IMR-90 (cell line): ENCODE measurements around the gene EPN3. TPM values are rescaled to one million over a fixed set of nuclear protein-coding genes. Genes with fewer than 3 reads are reported as not detected.

Experiments used
- ATAC-seq: fragments of 200-7000 bp; cut with Tn5 transposase; 2 replicates; pipeline ENCODE4 v1.9.1; 2020; ENCODE audit warnings: low read depth, mild to moderate bottlenecking, moderate library complexity
- BruUV-seq: library from RNA; stranded (reverse); fragments of 400-500 nt; replicated peaks from 2 replicates; lab custom pipeline; 2021; lab: Mats Ljungman, UMichigan
- CTCF ChIA-PET: fragments of 300-600 bp; formaldehyde crosslinking; extraction: SDS; loops from one replicate; lab custom pipeline; 2021; ENCODE audit warnings: antibody characterized with exemption; lab: Yijun Ruan, JAX
- POLR2A ChIA-PET: fragments of 300-600 bp; sonication (Branson Sonifier 250); formaldehyde crosslinking; loops from one replicate; lab custom pipeline; 2022; ENCODE audit warnings: antibody characterized with exemption; ENCODE audit not compliant: unreplicated experiment; lab: Charles Lee
- DNase-seq: peaks from one replicate; pipeline ENCODE4 v3.0.0; 2013
- H2AFZ ChIP-seq: replicated peaks from 2 replicates; pipeline ENCODE3; 2013; ENCODE audit warnings: low read length, mild to moderate bottlenecking; ENCODE audit not compliant: poor library complexity
- H2AK5ac ChIP-seq: 2 replicates; pipeline ENCODE4 v1.6.1; 2013; ENCODE audit warnings: low read depth, low read length, inconsistent platforms
- H2AK9ac ChIP-seq: replicated peaks from 2 replicates; pipeline ENCODE3; 2013; ENCODE audit warnings: mild to moderate bottlenecking, low read depth, low read length, moderate library complexity; ENCODE audit not compliant: poor library complexity
- H2BK120ac ChIP-seq: 2 replicates; pipeline ENCODE4 v1.6.1; 2013; ENCODE audit warnings: low read depth, low read length, inconsistent platforms
- H2BK15ac ChIP-seq: 3 replicates; pipeline ENCODE4 v1.6.1; 2013; ENCODE audit warnings: low read depth, low read length, inconsistent platforms
- H2BK20ac ChIP-seq: 2 replicates; pipeline ENCODE4 v1.6.1; 2013; ENCODE audit warnings: low read depth, mild to moderate bottlenecking, inconsistent platforms, low read length, moderate library complexity
- H2BK5ac ChIP-seq: 2 replicates; pipeline ENCODE4 v1.6.1; 2013; ENCODE audit warnings: mild to moderate bottlenecking, low read depth, low read length, inconsistent platforms; ENCODE audit not compliant: poor library complexity, severe bottlenecking
- H3K14ac ChIP-seq: replicated peaks from 2 replicates; pipeline ENCODE4 v1.6.1; 2013; ENCODE audit warnings: low read depth, low read length, inconsistent platforms
- H3K18ac ChIP-seq: 2 replicates; pipeline ENCODE4 v1.6.1; 2013; ENCODE audit warnings: low read depth, low read length, control low read depth
- H3K23ac ChIP-seq: 2 replicates; pipeline ENCODE4 v1.6.1; 2013; ENCODE audit warnings: low read depth, low read length, inconsistent platforms
- H3K27ac ChIP-seq: 2 replicates; pipeline ENCODE4 v1.5.1; 2013; ENCODE audit warnings: mild to moderate bottlenecking, control low read depth, low read length; ENCODE audit not compliant: insufficient read depth
- H3K27me3 ChIP-seq: 2 replicates; pipeline ENCODE4 v1.6.1; 2013; ENCODE audit warnings: low read length; ENCODE audit not compliant: control insufficient read depth, insufficient read depth
- H3K36me3 ChIP-seq: 2 replicates; pipeline ENCODE4 v1.6.1; 2013; ENCODE audit warnings: low read length, mixed read lengths; ENCODE audit not compliant: control insufficient read depth, insufficient read depth
- H3K4ac ChIP-seq: 2 replicates; pipeline ENCODE4 v1.6.1; 2013; ENCODE audit warnings: low read depth, low read length, inconsistent platforms
- H3K4me1 ChIP-seq: 2 replicates; pipeline ENCODE4 v1.6.1; 2013; ENCODE audit warnings: low read length, mixed read lengths; ENCODE audit not compliant: control insufficient read depth, insufficient read depth
- H3K4me2 ChIP-seq: 2 replicates; pipeline ENCODE4 v1.6.1; 2013; ENCODE audit warnings: low read depth, mild to moderate bottlenecking, control low read depth, low read length, moderate library complexity
- H3K4me3 ChIP-seq: 2 replicates; pipeline ENCODE4 v1.5.1; 2013; ENCODE audit warnings: low read depth, mild to moderate bottlenecking, control low read depth, low read length, moderate library complexity; ENCODE audit not compliant: insufficient read depth
- H3K56ac ChIP-seq: 2 replicates; pipeline ENCODE4 v1.6.1; 2013; ENCODE audit warnings: low read length, inconsistent platforms; ENCODE audit not compliant: insufficient read depth; ENCODE audit errors: extremely low read depth
- H3K79me1 ChIP-seq, 2 experiments: 2 replicates each; pipeline ENCODE4 v1.6.1; 2013; ENCODE audit warnings: low read length in 2 of 2, inconsistent platforms in 1 of 2, low read depth in 1 of 2
- H3K9ac ChIP-seq: 2 replicates; pipeline ENCODE4 v1.6.1; 2013; ENCODE audit warnings: low read depth, low read length, control low read depth
- H3K9me1 ChIP-seq: 2 replicates; pipeline ENCODE4 v1.6.1; 2013; ENCODE audit warnings: low read length, inconsistent platforms; ENCODE audit not compliant: insufficient read depth
- H3K9me3 ChIP-seq: 2 replicates; pipeline ENCODE4 v1.6.1; 2013; ENCODE audit warnings: low read length; ENCODE audit not compliant: control insufficient read depth, insufficient read depth
- H4K20me1 ChIP-seq: 2 replicates; pipeline ENCODE4 v1.6.1; 2013; ENCODE audit warnings: low read length, inconsistent platforms; ENCODE audit not compliant: insufficient read depth
- H4K5ac ChIP-seq: 2 replicates; pipeline ENCODE4 v1.6.1; 2013; ENCODE audit warnings: mild to moderate bottlenecking, low read depth, low read length, control low read depth
- H4K8ac ChIP-seq, 2 experiments: 2 replicates each; pipeline ENCODE4 v1.6.1; 2013; ENCODE audit warnings: low read depth in 2 of 2, low read length in 2 of 2, control low read depth in 1 of 2, inconsistent platforms in 1 of 2
- H4K91ac ChIP-seq: 2 replicates; pipeline ENCODE4 v1.6.1; 2013; ENCODE audit warnings: low read depth, low read length, inconsistent platforms; ENCODE audit not compliant: insufficient read depth
- CEBPB ChIP-seq: IDR thresholded peaks from 2 replicates; pipeline ENCODE4 v1.6.1; 2012; ENCODE audit warnings: low read depth, low read length, improper control_type of control experiment
- CHD1 ChIP-seq: IDR thresholded peaks from 2 replicates; pipeline ENCODE4 v1.6.1; 2012; ENCODE audit warnings: low read depth, low read length, improper control_type of control experiment
- CTCF ChIP-seq: conservative IDR thresholded peaks from 2 replicates; pipeline ENCODE4 v1.5.1; 2012; ENCODE audit warnings: mild to moderate bottlenecking, low read depth, low read length, improper control_type of control experiment
- MAFK ChIP-seq: IDR thresholded peaks from 2 replicates; pipeline ENCODE4 v1.6.1; 2012; ENCODE audit warnings: low read depth, low read length, improper control_type of control experiment
- NFE2L2 ChIP-seq: fragments of 150-350 bp; IDR thresholded peaks from 2 replicates; pipeline ENCODE4 v1.6.1; 2016; ENCODE audit warnings: low read depth, mild to moderate bottlenecking, low read length
- WGBS, 2 experiments: methylation state at CpG; one replicate each; pipeline versions ENCODE4 v1.1.5 to v1.1.7; 2013; ENCODE audit warnings: missing lambda C conversion rate in 2 of 2; ENCODE audit not compliant: insufficient read length in 1 of 2; ENCODE audit errors: extremely low coverage in 2 of 2; 5-methylcytosine and 5-hydroxymethylcytosine counted together
- dilution Hi-C: fragments of 300-500 bp; cut with HindIII; formaldehyde crosslinking; loops from one replicate; pipeline ENCODE4 v1.14.3; 2018; ENCODE audit warnings: low sequenced_read_pairs; ENCODE audit not compliant: unreplicated experiment
- in situ Hi-C: fragments of 300-500 bp; cut with MboI; formaldehyde crosslinking; loops from 3 replicates; pipeline ENCODE4 v1.14.3; 2019; ENCODE audit warnings: low sequenced_read_pairs, inconsistent platforms, mixed read lengths
- intact Hi-C: fragments of 100-400 bp; cut with micrococcal nuclease; formaldehyde crosslinking; loops from 2 replicates; pipeline ENCODE4 v1.10.0; 2022
- polyA plus RNA-seq, 3 experiments: library from polyadenylated mRNA; depleted of rRNA; stranded (reverse); fragments of >200 nt; gene quantifications; 2 replicates each; pipeline ENCODE4 v1.2.3, GENCODE V29; 2012; ENCODE audit warnings: low replicate concordance in 1 of 3
- total RNA-seq: library from RNA; depleted of rRNA; stranded (reverse); fragments of >200 nt; gene quantifications from 2 replicates; pipeline ENCODE4 v1.2.3, GENCODE V29; 2012

The EPN3 gene
- total and polyA plus RNA-seq, 2 of the 4 experiments (the other 2 are of a cell fraction): 0.09 TPM; not detected in 1

- peaks cover 11% of the 10 kb centered on the region for H3K27me3 ChIP-seq
- H4K5ac ChIP-seq: no peak overlapping the region
- POLR2A ChIA-PET: no interaction called here
- H3K4ac ChIP-seq: no peak overlapping the region
- no peak overlapping the region for H4K91ac ChIP-seq
- no peak overlapping the region for H3K14ac ChIP-seq
- H3K9me1 ChIP-seq: no peaks in the 10 kb centered on the region
- no peak overlapping the region for H3K27ac ChIP-seq
- ATAC-seq (no peak), DNase-seq (no peak)
- no peak overlapping the region for H2BK15ac ChIP-seq
- H2BK5ac ChIP-seq: no peak overlapping the region
- WGBS, 2 experiments: 80% methylated on average over 1 of the region's 8 CpGs; no CpG with 5 or more reads in 1 of the 2 experiments
- H3K23ac ChIP-seq: no peak overlapping the region
- TF ChIP-seq MAFK: no peak
- TF ChIP-seq NFE2L2: no peak
- no peak for TF ChIP-seq CEBPB
- no peak for TF ChIP-seq CHD1
- TF ChIP-seq CTCF: no peak
- H3K4me3 ChIP-seq: no peak overlapping the region
- dilution Hi-C loops (no loop called here), in situ Hi-C loops (no loop called here), intact Hi-C loops (no loop called here)
- H4K8ac ChIP-seq: no peak overlapping the region
- no peak overlapping the region for H2AFZ ChIP-seq
- H2BK120ac ChIP-seq: no peak overlapping the region
- H3K56ac ChIP-seq: no peak overlapping the region
- no peak overlapping the region for H3K9ac ChIP-seq
- H3K9me3 ChIP-seq: no peaks in the 10 kb centered on the region
- no peak overlapping the region for H2AK9ac ChIP-seq
- H4K20me1 ChIP-seq: no peaks in the 10 kb centered on the region
- H3K4me1 ChIP-seq: peaks cover 2% of the 10 kb centered on the region
- no peak overlapping the region for H3K18ac ChIP-seq
- H3K36me3 ChIP-seq: no peaks in the 10 kb centered on the region
- no TSS peak for BruUV-seq
- no peak overlapping the region for H2BK20ac ChIP-seq
- no peaks in the 10 kb centered on the region for H3K79me1 ChIP-seq
- CTCF ChIA-PET: no interaction called here
- no peak overlapping the region for H3K4me2 ChIP-seq
- H2AK5ac ChIP-seq: no peak overlapping the region
Observed at GRCh38 chr17:50517504-50518383, 14.8 kb upstream of the EPN3 start.
